Central memory CD4-positive, alpha-beta T cell (primary cell): ENCODE results near the gene BGN.

Experiments
- DNase-seq: peaks from one replicate; pipeline ENCODE4 v3.0.0; 2022
- total RNA-seq, 3 experiments: gene quantifications; one replicate each; lab custom pipeline; 2026; lab: John Stamatoyannopoulos, UW

BGN gene
- 0 reads per million in 3 experiments for total RNA-seq

DNA sequence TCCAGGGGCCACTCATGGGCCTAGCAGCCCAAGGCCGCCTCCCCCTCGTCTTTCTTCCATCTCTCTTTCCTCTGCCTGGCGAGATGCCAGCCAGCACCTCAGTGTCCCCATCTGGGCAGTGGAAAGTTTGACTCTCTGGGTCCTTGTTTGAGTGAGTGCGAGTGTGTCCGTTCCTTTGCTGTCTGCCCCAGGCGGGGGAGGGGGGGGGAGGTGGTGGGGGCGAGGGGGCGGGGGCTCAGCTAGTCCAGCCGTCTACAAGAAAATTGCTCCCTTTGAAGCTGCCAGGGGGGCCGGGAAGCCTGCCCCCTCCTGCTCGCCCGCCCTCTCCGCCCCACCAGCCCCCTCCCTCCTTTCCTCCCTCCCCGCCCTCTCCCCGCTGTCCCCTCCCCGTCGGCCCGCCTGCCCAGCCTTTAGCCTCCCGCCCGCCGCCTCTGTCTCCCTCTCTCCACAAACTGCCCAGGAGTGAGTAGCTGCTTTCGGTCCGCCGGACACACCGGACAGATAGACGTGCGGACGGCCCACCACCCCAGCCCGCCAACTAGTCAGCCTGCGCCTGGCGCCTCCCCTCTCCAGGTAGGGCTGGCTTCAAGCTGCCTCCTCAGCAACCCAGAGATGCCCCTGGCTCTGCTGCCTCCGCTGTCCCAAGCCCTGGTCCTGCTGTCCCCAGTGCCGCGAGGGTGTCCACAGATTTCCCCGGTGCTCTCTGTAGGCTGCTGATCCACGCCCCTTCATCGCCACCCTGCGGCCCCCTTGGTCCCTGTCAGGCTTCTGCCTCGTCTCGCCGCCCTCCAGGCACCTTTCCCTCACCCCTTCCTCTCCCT lies at the start of gene BGN:
TSS of gene BGN (plus strand) at position 440 of the 821 bp plus-strand sequence. CDS start 9,652 bp downstream, outside the sequence.
- DNase-seq, result no peak

GRCh38 chrX:153445106-153445855 lies 49.5 kb upstream of the BGN start:
- no peak for DNase-seq

- no peak for DNase-seq
Measured at GRCh38 chrX:153445856-153446635, 48.7 kb upstream of the BGN start, which contains the start of gene TREX2. Gene TREX2, minus strand, starts transcription at chrX:153446056. Its CDS starts 626 bp downstream, at chrX:153445430.

DNA sequence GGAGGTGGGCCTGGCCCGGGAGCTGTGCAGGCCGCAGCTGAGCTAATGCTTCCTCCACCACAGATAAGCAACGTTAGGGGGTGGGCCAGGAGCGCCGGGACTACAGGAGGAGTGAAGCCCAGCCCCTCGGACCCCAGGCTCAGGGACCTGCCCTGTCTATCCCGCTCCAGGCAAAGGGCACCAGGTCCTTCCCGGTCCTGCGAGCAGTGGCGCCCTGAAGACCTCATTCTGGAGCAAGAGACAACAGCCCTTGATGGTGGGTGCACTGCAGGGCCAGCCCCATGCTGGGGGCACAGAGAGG lies 48.2 kb upstream of the BGN start:
- DNase-seq, result no peak

GRCh38 chrX:153446950-153447580 lies 47.7 kb upstream of the BGN start:
- DNase-seq, result no peak

DNA sequence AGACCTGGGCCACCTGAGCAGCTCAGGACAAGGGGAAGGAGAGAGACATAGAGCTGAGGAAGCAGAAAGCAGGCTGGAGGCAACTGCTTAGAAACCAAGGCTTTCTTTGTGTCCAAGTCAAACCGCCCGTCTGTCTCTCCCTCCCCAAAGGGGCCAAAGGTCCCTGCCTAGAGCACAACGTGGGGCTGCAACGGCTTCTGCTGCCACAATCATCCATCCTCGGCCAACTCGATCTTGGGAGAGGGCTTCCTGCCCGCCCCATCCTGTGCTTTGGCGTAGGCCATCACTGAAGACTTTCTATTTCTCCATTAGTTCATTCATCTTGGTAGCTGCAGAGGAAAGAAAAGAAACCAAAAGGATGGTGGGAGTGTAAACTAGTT lies 47.2 kb upstream of the BGN start:
- no peak for DNase-seq

DNA sequence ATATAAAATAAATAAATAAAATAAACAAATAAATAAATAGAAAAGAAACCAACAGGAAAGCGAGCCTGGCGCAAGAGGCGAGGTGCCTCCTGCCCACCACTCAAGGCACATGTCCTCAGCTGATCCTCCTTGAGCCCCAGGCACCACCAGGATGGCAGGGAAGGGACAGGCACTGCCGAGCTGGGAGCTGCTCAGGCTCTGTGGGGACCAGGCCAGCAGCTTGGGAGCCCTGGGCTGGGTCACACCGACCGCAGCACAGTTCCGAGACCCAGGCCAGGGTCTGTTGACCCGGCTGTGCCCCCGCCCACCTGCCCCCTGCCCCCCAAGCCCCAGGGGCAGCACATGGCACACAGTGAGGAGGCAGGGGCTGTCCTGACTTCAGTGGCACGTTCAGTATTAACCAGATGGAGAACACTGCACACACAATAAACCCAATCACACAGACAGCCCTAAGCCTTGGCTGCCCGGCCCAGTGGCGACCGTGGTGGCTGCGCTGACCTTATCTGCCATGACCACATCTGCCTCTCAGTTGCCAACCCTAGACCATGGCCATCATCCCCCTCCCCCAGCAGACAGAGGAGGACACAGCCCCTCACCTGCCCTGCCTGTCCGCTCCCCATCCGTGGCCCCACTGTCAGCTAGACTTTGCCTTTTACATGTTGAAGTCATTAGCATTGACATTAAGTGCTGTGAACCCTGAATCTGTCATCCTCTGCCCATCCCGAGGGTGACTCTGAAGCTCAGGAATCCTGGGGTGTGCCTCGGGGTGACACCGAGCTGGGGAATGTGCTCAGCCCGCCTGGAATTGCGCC lies 46.0 kb upstream of the BGN start:
- no peak for DNase-seq

DNA sequence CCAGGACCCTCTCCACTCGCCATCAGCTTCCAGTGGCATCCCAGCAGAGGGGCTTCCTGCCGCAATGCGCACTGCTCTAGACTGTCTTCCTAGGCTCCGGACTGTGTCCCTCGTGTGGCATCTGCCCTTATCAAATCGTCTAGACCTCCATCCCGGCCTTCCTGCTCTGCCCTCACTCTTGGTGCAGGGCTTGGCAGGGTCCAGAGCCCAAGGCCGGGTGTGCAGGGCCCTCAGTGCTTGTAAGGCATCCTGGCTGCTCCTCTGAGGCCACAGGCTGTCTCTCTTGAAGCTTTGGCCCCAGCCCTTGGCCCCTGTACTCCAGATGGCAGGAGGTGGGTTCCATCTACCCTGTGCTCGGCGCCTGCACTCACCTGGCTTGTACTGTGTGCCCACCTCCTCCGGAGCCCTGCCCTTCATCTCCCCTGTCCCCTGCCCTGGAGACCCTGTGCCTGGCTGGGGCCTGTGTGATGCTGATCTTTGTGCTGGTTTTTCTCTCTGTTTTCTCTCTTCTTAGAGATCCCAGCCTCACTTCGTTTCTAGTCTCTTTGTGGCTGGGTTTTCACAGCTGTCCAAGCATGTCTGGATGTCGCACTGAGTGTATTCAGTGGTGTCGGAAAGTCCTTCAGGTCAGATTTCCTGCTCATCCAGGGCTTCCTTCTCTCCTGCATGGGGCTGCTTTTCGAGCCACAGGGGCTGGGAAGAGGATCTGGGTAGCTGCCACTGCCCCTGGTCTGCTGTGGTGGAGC lies 45.2 kb upstream of the BGN start:
- no peak for DNase-seq

GRCh38 chrX:153450114-153450948 lies 44.4 kb upstream of the BGN start:
- DNase-seq, result no peak

DNA sequence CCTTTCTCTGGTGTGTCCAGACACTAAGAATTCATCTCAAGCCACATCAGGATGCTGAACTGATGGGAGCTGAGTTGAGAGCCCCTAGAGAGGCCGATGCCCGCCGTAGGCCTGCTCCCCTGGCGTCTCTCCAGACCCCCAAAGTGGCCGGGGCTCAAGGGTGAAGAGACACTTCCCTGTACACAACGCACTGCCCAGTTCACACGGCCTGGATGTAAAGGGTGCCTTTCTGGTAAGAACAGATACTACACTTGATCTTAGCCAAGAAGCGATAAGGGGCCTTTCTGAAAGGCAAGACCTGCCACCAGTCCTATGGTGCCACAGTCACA lies 43.9 kb upstream of the BGN start:
- DNase-seq, result no peak

DNA sequence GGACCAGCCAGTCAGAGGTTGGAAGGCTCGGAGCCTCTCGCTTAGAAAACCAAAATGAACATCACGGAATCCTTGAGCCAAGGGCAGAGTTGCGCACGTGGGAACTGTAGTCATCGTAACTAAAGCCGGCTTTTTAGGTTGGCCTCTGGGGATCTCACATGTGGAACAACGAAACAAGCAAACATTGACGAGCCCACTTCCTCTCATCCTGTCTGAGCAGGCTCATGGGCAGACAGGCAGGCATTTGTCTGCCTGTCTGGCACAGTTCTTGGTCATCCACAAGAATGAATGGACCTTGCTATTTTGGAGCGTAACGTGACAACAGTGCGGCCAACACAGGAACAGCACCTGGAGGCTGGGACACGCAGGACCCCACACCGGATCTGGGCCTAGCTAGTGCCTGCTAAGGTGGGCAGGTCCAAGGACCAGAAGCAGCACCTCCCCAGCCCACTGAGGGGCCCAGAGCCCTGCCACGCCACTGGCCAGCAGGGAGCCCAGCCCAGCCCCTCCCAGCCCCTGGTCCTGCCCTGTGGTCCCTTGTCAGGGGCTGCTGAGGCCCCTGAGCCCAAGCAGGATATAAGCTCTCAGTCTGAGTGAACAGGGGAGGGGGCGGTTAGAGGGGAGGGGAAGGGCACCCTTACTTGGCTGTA lies 39.8 kb upstream of the BGN start:
- no peak for DNase-seq

GRCh38 chrX:153455571-153455970 lies 39.2 kb upstream of the BGN start:
- no peak for DNase-seq

- DNase-seq, result no peak
Measured at GRCh38 chrX:153456161-153456560, 38.6 kb upstream of the BGN start.

GRCh38 chrX:153456704-153457103 lies 38.1 kb upstream of the BGN start:
- no peak for DNase-seq

GRCh38 chrX:153457136-153457825 lies 37.5 kb upstream of the BGN start:
- DNase-seq, result no peak

- DNase-seq, result no peak
Measured at GRCh38 chrX:153457827-153458466, 36.8 kb upstream of the BGN start.

DNA sequence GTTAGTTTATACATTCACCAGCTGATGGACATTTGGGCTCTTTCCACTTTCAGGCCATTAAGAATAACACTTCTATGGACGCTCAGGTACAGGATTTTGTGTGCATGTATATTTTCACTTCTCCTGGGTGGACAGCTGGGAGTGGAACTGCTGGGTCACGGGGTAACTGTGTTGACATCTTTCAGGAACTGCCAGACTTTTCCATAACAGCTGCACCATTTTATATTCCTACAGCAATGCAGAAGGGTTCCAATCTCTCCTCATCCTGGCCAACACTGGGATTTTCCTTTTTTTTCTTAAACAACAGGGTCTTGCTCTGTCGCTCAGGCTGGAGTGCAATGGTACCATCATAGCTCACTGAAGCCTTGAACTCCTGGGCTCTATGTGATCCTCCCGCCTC lies 36.3 kb upstream of the BGN start:
- no peak for DNase-seq

- no peak for DNase-seq
Measured at GRCh38 chrX:153459986-153460385, 34.8 kb upstream of the BGN start.

- peak; percentile 27 for DNase-seq
Measured at GRCh38 chrX:153460826-153461225, 34.0 kb upstream of the BGN start.
